Caco-2 (cell line): ENCODE measurements around the gene PAPPA2. TPM values are rescaled to one million over a fixed set of nuclear protein-coding genes. Genes with fewer than 3 reads are reported as not detected.

ENCODE experiments used
- BruUV-seq: library from RNA; stranded (reverse); fragments of 400-500 nt; replicated peaks from 2 replicates; lab custom pipeline; 2021; lab: Mats Ljungman, UMichigan
- CTCF ChIA-PET: fragments of 300-600 bp; sonication (Branson Sonifier 250); formaldehyde crosslinking; loops from one replicate; lab custom pipeline; 2022; ENCODE audit warnings: antibody characterized with exemption; lab: Charles Lee
- POLR2A ChIA-PET: fragments of 300-600 bp; sonication (Branson Sonifier 250); formaldehyde crosslinking; loops from one replicate; lab custom pipeline; 2022; ENCODE audit warnings: antibody characterized with exemption; lab: Charles Lee
- DNase-seq, 2 experiments: peaks; one replicate each; pipeline versions ENCODE4 v3.0.0 to v3.0.0-alpha.2; 2020 to 2022
- H3K27me3 ChIP-seq: replicated peaks from 2 replicates; pipeline ENCODE4 v1.6.0; 2011; ENCODE audit warnings: low read length; ENCODE audit not compliant: control insufficient read depth, insufficient read depth
- H3K36me3 ChIP-seq: 2 replicates; pipeline ENCODE4 v1.5.1; 2011; ENCODE audit warnings: low read length; ENCODE audit not compliant: control insufficient read depth, insufficient read depth
- H3K4me1 ChIP-seq: fragments of 250-450 bp; sonication (Bioruptor Pico); 2 replicates; pipeline ENCODE4 v1.5.1; 2020; ENCODE audit warnings: mild to moderate bottlenecking
- H3K4me3 ChIP-seq: 2 replicates; pipeline ENCODE4 v1.5.1; 2011; ENCODE audit warnings: low read depth, mild to moderate bottlenecking, control low read depth, low read length
- H3K9me3 ChIP-seq: fragments of 250-450 bp; sonication (Bioruptor Pico); 2 replicates; pipeline ENCODE4 v1.5.1; 2020; ENCODE audit warnings: mild to moderate bottlenecking, moderate library complexity
- H3K27ac Mint-ChIP-seq: one replicate; pipeline ENCODE4 v1.8.0; 2022; ENCODE audit warnings: mixed read lengths; ENCODE audit not compliant: unreplicated experiment
- H3K27me3 Mint-ChIP-seq: one replicate; pipeline ENCODE4 v1.8.0; 2022; ENCODE audit warnings: mixed read lengths; ENCODE audit not compliant: insufficient read depth, unreplicated experiment
- H3K36me3 Mint-ChIP-seq: one replicate; pipeline ENCODE4 v1.8.0; 2022; ENCODE audit warnings: mild to moderate bottlenecking, mixed read lengths; ENCODE audit not compliant: insufficient read depth, unreplicated experiment
- H3K4me1 Mint-ChIP-seq: one replicate; pipeline ENCODE4 v1.8.0; 2022; ENCODE audit warnings: low read depth, mixed read lengths; ENCODE audit not compliant: unreplicated experiment
- H3K4me3 Mint-ChIP-seq: one replicate; pipeline ENCODE4 v1.8.0; 2022; ENCODE audit warnings: mild to moderate bottlenecking, moderate library complexity, mixed read lengths; ENCODE audit not compliant: unreplicated experiment
- H3K9me3 Mint-ChIP-seq: one replicate; pipeline ENCODE4 v1.8.0; 2022; ENCODE audit warnings: mixed read lengths; ENCODE audit not compliant: unreplicated experiment
- intact Hi-C: fragments of 100-400 bp; cut with micrococcal nuclease; formaldehyde crosslinking; loops from one replicate; pipeline ENCODE4 v1.10.0; 2022; ENCODE audit not compliant: unreplicated experiment
- total RNA-seq: library from RNA; stranded (reverse); gene quantifications from 2 replicates; pipeline ENCODE4 v1.2.3, GENCODE V29; 2022
- TF ChIP-seq, protein P1 (sequence below), 2 experiments: fragments of 200-600 bp in 1 of 2; IDR thresholded peaks; 1 replicate in 1 of 2; 2 replicates in 1 of 2; pipeline versions ENCODE4 v1.5.1 to v1.8.0; 2011 to 2022; ENCODE audit warnings: antibody characterized with exemption in 1 of 2, control low read depth in 1 of 2, inconsistent platforms in 1 of 2, low read depth in 1 of 2, low read length in 1 of 2, mild to moderate bottlenecking in 1 of 2, moderate library complexity in 1 of 2; ENCODE audit not compliant: insufficient read depth in 1 of 2, severe bottlenecking in 1 of 2, unreplicated experiment in 1 of 2

The PAPPA2 gene
- total RNA-seq, 1 experiment from 2014 or later = 0.18 TPM

DNA sequence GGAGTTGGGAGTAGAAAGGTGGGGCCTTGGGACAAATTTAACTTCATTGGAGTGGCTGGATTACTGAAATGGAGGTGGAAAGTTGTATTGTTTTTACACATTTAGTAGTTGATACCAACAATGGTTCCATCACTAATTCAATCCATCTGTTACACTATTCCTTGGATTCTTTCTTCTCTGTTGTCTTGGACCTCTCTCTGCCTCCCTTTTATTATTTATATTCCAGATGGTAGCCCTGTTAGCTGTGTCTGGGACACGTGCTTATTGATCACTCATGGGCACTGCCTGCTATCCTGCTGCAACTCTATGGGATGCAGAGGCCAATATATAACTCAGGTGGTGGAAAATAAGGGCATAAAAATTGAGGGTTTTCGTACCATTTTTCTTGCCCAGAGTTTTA, 346.3 kb downstream of the PAPPA2 start:
- no peaks in the 10 kb centered on the region for H3K36me3 Mint-ChIP-seq
- CTCF ChIA-PET = no interaction called here

DNA sequence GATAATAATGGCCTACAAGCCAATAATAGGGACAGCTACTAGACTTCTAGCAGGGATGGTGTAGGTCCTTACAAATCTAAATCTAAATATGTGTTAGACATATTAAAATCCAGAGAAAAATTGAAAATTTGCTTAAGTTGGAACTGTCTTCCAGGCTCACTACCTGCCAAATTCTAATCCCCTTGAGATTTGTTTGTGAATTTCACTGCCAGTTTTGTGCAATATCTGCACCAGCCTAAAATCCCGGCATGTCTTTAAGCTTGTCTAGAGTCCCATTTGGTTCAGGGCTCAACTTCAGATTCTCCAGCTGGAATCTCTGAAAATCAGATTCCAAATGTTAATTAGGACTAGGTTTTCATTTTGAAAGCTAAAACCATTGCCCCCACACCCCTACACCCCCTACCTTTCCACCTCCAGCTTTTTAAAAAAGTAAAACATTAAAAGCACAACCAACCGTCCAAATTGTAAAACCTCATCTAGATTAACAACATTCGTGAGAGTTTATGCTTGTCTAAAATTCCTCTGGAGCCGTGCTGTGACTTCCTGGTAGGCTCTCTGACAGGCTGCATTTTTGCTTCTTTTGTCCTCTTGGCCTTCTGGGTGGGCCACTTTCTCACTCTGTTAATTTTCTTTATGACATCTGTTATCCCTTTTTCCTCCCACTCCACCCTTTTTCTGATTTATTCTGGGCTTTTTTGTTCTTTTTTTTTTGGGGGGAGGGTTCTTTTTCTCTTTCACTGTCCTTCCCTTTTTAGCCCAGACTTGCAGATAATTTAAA, 348.7 kb downstream of the PAPPA2 start:
- ChIA-PET CTCF (no interaction called here), POLR2A (interaction anchor here (0.5 kb wide), 1 partner anchor 1797 kb away, joined by 4 read pairs; no protein-coding TSS in a partner anchor)
- Mint-ChIP-seq H3K36me3 (no peaks in the 10 kb centered on the region), H3K27me3 (peaks cover 6% of the 10 kb centered on the region), H3K4me1 (no peaks in the 10 kb centered on the region), H3K9me3 (no peaks in the 10 kb centered on the region), H3K4me3 (no peak overlapping the region), H3K27ac (no peak overlapping the region)
- Histone ChIP-seq H3K4me1 (no peaks in the 10 kb centered on the region), H3K36me3 (no peaks in the 10 kb centered on the region), H3K9me3 (no peaks in the 10 kb centered on the region), H3K4me3 (no peak overlapping the region), H3K27me3 (no peaks in the 10 kb centered on the region; the same call in 1 of the 2 replicates)
- DNase-seq = no peak
- BruUV-seq = no TSS peak
- TF ChIP-seq, protein P1, sequence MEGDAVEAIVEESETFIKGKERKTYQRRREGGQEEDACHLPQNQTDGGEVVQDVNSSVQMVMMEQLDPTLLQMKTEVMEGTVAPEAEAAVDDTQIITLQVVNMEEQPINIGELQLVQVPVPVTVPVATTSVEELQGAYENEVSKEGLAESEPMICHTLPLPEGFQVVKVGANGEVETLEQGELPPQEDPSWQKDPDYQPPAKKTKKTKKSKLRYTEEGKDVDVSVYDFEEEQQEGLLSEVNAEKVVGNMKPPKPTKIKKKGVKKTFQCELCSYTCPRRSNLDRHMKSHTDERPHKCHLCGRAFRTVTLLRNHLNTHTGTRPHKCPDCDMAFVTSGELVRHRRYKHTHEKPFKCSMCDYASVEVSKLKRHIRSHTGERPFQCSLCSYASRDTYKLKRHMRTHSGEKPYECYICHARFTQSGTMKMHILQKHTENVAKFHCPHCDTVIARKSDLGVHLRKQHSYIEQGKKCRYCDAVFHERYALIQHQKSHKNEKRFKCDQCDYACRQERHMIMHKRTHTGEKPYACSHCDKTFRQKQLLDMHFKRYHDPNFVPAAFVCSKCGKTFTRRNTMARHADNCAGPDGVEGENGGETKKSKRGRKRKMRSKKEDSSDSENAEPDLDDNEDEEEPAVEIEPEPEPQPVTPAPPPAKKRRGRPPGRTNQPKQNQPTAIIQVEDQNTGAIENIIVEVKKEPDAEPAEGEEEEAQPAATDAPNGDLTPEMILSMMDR (IDR thresholded peaks at IDR 0.05; ENCODE audit: insufficient read depth in 1 of 2, low read depth in 1 of 2, low read length in 1 of 2, severe bottlenecking in 1 of 2, unreplicated experiment in 1 of 2) = no peak
- intact Hi-C loops = no loop called here

More for the DNA sequence above, 346.3 kb downstream of the PAPPA2 start:
- no peaks in the 10 kb centered on the region for H3K36me3 ChIP-seq
- no peak for DNase-seq
- BruUV-seq = no TSS peak
- POLR2A ChIA-PET = no interaction called here
- Mint-ChIP-seq H3K4me1 (no peaks in the 10 kb centered on the region), H3K4me3 (no peak overlapping the region), H3K9me3 (no peaks in the 10 kb centered on the region), H3K27ac (no peak overlapping the region), H3K27me3 (peaks cover 3% of the 10 kb centered on the region)
- H3K4me1 ChIP-seq = no peaks in the 10 kb centered on the region
- no peak overlapping the region for H3K4me3 ChIP-seq
- no peaks in the 10 kb centered on the region for H3K9me3 ChIP-seq
- intact Hi-C loops = no loop called here
- TF ChIP-seq, protein P1 (IDR thresholded peaks at IDR 0.05; ENCODE audit: insufficient read depth in 1 of 2, low read depth in 1 of 2, low read length in 1 of 2, severe bottlenecking in 1 of 2, unreplicated experiment in 1 of 2) = no peak
- H3K27me3 ChIP-seq = no peaks in the 10 kb centered on the region

DNA sequence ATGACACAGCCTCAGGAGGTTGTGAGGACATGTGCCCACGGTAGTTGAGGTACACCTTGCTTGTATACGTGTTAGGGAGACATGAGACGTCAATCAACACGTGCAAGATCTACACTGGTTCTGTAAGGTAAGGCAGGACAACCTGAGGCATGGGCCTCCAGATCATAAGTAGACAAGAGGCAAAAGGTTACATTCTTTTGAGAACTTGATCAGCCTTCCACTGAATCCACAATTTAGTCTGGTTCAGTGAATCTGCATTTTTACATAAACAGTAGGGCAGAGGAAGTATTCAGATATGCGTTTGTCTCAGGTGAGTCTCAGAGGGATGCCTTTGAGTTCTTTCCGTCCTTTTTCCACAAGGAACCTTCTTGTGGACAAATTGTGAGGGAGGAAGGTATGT, 352.6 kb downstream of the PAPPA2 start:
- Histone ChIP-seq H3K27me3 (no peaks in the 10 kb centered on the region; the same call in 1 of the 2 replicates), H3K4me1 (no peaks in the 10 kb centered on the region), H3K4me3 (no peak overlapping the region), H3K36me3 (no peaks in the 10 kb centered on the region), H3K9me3 (no peaks in the 10 kb centered on the region)
- intact Hi-C loops = no loop called here
- TF ChIP-seq, protein P1 (IDR thresholded peaks at IDR 0.05; ENCODE audit: insufficient read depth in 1 of 2, low read depth in 1 of 2, low read length in 1 of 2, severe bottlenecking in 1 of 2, unreplicated experiment in 1 of 2) = no peak
- Mint-ChIP-seq H3K36me3 (no peaks in the 10 kb centered on the region), H3K27me3 (peaks cover 6% of the 10 kb centered on the region), H3K27ac (no peak overlapping the region), H3K4me1 (no peaks in the 10 kb centered on the region), H3K9me3 (no peaks in the 10 kb centered on the region), H3K4me3 (no peak overlapping the region)
- no TSS peak for BruUV-seq
- ChIA-PET POLR2A (no interaction called here), CTCF (no interaction called here)
- DNase-seq = no peak
